Muscle of back (tissue), 11 donors: Measurements from ENCODE around the gene MARF1. TPM values are rescaled to one million over a fixed set of nuclear protein-coding genes. Genes with fewer than 3 reads are reported as not detected.
"Not testable (repeated sequence)": the region's sequence is repeated elsewhere in the genome, so short reads cannot be mapped to it uniquely, and the experiment has no call there.

Experiments used
- DNase-seq, 3 donors: peaks; one replicate each; pipeline versions ENCODE4 v3.0.0 to v3.0.0-alpha.2; 2013
- polyA plus RNA-seq, 10 donors: library from polyadenylated mRNA; unstranded; fragments of 120-200 nt; gene quantifications; one replicate each; pipeline ENCODE4 v1.2.1, GENCODE V29; 2013; ENCODE audit not compliant: insufficient read length in 10 of 10

The MARF1 gene
- polyA plus RNA-seq, 10 donors: 24.6 to 45.4 (median 32.1) TPM

GRCh38 chr16:15601212-15601879 lies 41.6 kb downstream of the MARF1 start:
- no peak for DNase-seq

GRCh38 chr16:15599303-15600070 lies 43.5 kb downstream of the MARF1 start:
- no peak for DNase-seq

GRCh38 chr16:15598648-15599190 lies 44.2 kb downstream of the MARF1 start:
- no peak for DNase-seq

GRCh38 chr16:15597822-15598647 lies 44.9 kb downstream of the MARF1 start:
- no peak for DNase-seq

GRCh38 chr16:15597135-15597534 lies 45.8 kb downstream of the MARF1 start:
- DNase-seq: no peak

- no peak for DNase-seq
Observed at GRCh38 chr16:15594711-15595320, 48.1 kb downstream of the MARF1 start.

- DNase-seq: no peak
Observed at GRCh38 chr16:15593235-15593634, 49.7 kb downstream of the MARF1 start.

- DNase-seq: no peak
Observed at GRCh38 chr16:15592324-15592723, 50.6 kb downstream of the MARF1 start.

GRCh38 chr16:15587152-15587825 lies 55.7 kb downstream of the MARF1 start:
- DNase-seq: no peak

- DNase-seq: no peak
Observed at GRCh38 chr16:15586716-15587115, 56.2 kb downstream of the MARF1 start.

GRCh38 chr16:15585956-15586355 lies 57.0 kb downstream of the MARF1 start:
- DNase-seq: no peak

- no peak for DNase-seq
Observed at GRCh38 chr16:15583526-15583925, 59.4 kb downstream of the MARF1 start.

GRCh38 chr16:15581127-15581815 lies 61.7 kb downstream of the MARF1 start:
- DNase-seq: no peak

GRCh38 chr16:15578824-15579223 lies 64.1 kb downstream of the MARF1 start:
- no peak for DNase-seq

GRCh38 chr16:15576960-15577958 lies 65.7 kb downstream of the MARF1 start:
- no peak for DNase-seq

GRCh38 chr16:15575293-15576049 lies 67.5 kb downstream of the MARF1 start:
- DNase-seq: no peak

- DNase-seq: no peak
Observed at GRCh38 chr16:15574614-15574948, 68.4 kb downstream of the MARF1 start.

GRCh38 chr16:15573896-15574613 lies 68.9 kb downstream of the MARF1 start:
- DNase-seq: not testable (repeated sequence)
